Measurements from ENCODE around the gene STK39. TPM values are rescaled to one million over a fixed set of nuclear protein-coding genes. Genes with fewer than 3 reads are reported as not detected.
"Not testable (repeated sequence)": the region's sequence is repeated elsewhere in the genome, so short reads cannot be mapped to it uniquely, and the experiment has no call there.

STK39 gene
- total and polyA plus RNA-seq, 2 experiments from 2014 or later, result 32.7 to 51.7 TPM

DNA sequence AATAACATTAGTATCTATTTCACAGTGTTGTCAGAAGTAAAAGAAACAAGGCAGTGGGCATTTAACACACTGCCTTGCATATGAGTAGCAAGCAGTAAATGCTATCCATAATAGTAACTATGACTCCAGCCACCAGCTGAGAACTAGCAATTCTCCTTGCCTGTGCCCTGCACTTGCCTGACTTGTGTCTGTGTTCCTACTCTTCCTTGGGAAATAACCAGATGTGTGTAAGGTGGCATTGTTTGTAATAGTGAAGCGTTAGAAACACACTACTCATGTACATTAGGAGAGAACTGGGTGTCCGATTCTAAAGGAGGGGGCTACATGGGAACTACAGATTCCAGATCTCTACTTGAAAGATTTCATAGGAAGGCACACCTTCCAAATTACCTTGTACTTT is 197.8 kb downstream of the STK39 start:
- DNase-seq (ENCODE audit: low read depth in 1 of 2, low spot score in 1 of 2), result no peak
- Histone ChIP-seq H3K4me3 (no peak overlapping the region), H3K27me3 (no peaks in the 10 kb centered on the region), H3K27ac (no peak overlapping the region), H3K36me3 (no peaks in the 10 kb centered on the region), H3K4me1 (ENCODE audit: low read depth) (no peaks in the 10 kb centered on the region), H3K9me3 (ENCODE audit: low read depth) (no peaks in the 10 kb centered on the region)
- TF ChIP-seq, protein P1, sequence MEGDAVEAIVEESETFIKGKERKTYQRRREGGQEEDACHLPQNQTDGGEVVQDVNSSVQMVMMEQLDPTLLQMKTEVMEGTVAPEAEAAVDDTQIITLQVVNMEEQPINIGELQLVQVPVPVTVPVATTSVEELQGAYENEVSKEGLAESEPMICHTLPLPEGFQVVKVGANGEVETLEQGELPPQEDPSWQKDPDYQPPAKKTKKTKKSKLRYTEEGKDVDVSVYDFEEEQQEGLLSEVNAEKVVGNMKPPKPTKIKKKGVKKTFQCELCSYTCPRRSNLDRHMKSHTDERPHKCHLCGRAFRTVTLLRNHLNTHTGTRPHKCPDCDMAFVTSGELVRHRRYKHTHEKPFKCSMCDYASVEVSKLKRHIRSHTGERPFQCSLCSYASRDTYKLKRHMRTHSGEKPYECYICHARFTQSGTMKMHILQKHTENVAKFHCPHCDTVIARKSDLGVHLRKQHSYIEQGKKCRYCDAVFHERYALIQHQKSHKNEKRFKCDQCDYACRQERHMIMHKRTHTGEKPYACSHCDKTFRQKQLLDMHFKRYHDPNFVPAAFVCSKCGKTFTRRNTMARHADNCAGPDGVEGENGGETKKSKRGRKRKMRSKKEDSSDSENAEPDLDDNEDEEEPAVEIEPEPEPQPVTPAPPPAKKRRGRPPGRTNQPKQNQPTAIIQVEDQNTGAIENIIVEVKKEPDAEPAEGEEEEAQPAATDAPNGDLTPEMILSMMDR (IDR thresholded peaks at IDR 0.05; ENCODE audit: low read depth, low read length), result no peak

DNA sequence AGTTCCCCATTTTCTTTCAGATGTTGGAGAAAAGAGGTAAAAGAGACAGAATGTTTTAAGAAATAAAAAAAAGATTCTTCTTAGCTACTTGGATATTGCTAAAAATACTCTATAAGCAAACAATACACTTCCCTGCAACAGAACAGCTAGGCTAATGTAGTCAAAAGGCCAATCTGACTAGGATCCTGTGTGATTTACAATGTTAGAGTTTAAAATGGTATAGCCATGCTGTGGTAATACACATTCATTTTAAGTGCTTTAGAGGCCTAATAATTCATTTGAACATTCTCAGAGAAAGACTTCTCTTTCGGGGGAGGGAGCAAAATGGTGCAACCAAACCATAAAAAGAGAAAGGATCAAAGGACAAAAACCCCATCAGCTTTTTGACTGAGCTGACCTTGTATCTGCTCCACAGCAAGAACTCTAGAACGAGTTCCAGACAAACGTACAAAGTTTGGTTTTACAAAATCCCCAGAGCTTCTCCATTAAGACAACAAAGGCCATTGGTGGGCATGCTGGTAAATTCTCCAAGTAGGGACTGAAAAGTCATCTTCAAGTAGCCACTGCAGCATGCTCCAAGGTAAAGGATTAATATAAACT is 200.2 kb downstream of the STK39 start:
- TF ChIP-seq, protein P1 (IDR thresholded peaks at IDR 0.05; ENCODE audit: low read depth, low read length), result no peak
- Histone ChIP-seq H3K9me3 (ENCODE audit: low read depth) (no peaks in the 10 kb centered on the region), H3K4me1 (ENCODE audit: low read depth) (no peaks in the 10 kb centered on the region), H3K36me3 (no peaks in the 10 kb centered on the region), H3K27me3 (no peaks in the 10 kb centered on the region), H3K4me3 (no peak overlapping the region), H3K27ac (no peak overlapping the region)
- no peak for DNase-seq (ENCODE audit: low read depth in 1 of 2, low spot score in 1 of 2)

DNA sequence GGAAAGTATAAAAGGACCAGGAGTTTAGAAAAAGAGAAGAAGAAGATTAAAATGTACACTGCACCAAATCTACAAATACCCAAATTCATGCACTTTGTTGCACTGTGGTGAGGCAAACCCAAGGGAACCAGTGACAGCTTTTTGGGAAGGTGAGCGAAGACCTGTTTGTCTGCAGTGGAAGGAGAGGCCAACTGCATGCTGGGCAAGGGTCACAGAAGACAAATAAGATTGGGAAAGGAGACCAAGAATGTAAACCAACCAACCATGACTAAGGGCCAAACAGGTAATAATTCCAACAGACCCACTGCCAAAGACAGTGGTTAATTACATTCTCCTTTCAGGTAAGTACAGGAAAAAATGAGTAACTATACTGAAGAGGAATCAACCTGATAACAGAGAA is 202.8 kb downstream of the STK39 start:
- Histone ChIP-seq H3K4me3 (no peak overlapping the region), H3K27ac (no peak overlapping the region), H3K27me3 (no peaks in the 10 kb centered on the region), H3K36me3 (no peaks in the 10 kb centered on the region), H3K4me1 (ENCODE audit: low read depth) (no peaks in the 10 kb centered on the region), H3K9me3 (ENCODE audit: low read depth) (no peaks in the 10 kb centered on the region)
- DNase-seq (ENCODE audit: low read depth in 1 of 2, low spot score in 1 of 2), result no peak
- TF ChIP-seq, protein P1 (IDR thresholded peaks at IDR 0.05; ENCODE audit: low read depth, low read length), result no peak

DNA sequence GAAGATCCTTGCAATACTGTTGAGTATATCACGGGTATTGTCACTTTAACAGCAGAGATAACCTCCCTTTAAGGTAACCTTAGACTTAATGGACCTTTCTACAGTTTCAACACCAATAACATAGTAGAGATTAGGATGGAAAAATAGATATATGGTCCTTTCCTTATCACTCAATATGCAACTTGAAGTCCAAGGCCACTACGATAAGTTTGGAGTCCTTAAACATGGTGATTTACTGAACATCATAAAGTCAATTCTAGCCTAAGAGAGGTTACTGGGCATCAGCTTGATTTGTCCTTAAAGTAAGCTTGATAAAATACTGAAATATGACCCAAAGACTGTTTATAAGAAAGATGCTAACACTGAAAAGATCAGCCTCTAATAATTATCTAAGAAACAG is 203.2 kb downstream of the STK39 start:
- no peak overlapping the region for H3K27ac ChIP-seq
- no peak for DNase-seq (ENCODE audit: low read depth in 1 of 2, low spot score in 1 of 2)
- H3K27me3 ChIP-seq, result no peaks in the 10 kb centered on the region
- no peaks in the 10 kb centered on the region for H3K4me1 ChIP-seq (ENCODE audit: low read depth)
- TF ChIP-seq, protein P1 (IDR thresholded peaks at IDR 0.05; ENCODE audit: low read depth, low read length), result no peak
- H3K9me3 ChIP-seq (ENCODE audit: low read depth), result no peaks in the 10 kb centered on the region
- H3K36me3 ChIP-seq, result no peaks in the 10 kb centered on the region
- H3K4me3 ChIP-seq, result no peak overlapping the region

- not testable (repeated sequence) for DNase-seq (ENCODE audit: low read depth in 1 of 2, low spot score in 1 of 2); H3K9me3 ChIP-seq (ENCODE audit: low read depth); H3K4me3 ChIP-seq; H3K27me3 ChIP-seq; H3K27ac ChIP-seq; H3K36me3 ChIP-seq; H3K4me1 ChIP-seq (ENCODE audit: low read depth)
These were observed 205.1 kb downstream of the STK39 start for GRCh38 chr2:168042127-168042824.

DNA sequence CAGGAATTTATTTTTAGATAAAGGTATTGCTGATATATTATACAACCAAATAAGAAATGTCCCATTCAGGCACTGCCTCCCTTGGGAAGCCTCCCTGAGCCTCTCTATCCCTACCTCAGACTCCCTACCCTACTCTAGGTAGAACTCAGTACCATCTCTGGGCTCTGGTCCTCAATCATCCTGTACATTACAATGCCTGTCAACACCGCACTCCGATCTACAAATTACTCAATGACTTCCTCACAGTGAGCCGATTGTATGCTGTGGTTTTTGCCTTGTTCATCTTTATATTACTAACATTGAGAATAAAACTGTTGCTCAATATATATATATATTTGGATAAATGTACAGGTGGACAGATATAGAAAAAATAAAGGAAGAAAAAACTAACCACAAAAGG is 207.5 kb downstream of the STK39 start:
- Histone ChIP-seq H3K27ac (no peak overlapping the region), H3K4me1 (ENCODE audit: low read depth) (no peaks in the 10 kb centered on the region), H3K27me3 (no peaks in the 10 kb centered on the region), H3K4me3 (no peak overlapping the region), H3K36me3 (peaks cover 4% of the 10 kb centered on the region), H3K9me3 (ENCODE audit: low read depth) (no peaks in the 10 kb centered on the region)
- DNase-seq (ENCODE audit: low read depth in 1 of 2, low spot score in 1 of 2), result no peak
- TF ChIP-seq, protein P1 (IDR thresholded peaks at IDR 0.05; ENCODE audit: low read depth, low read length), result no peak

All from cardiac muscle cell (in vitro differentiated cells and primary cell).